NCI-H2107 treated with DMSO at 0.1 percent for 48 hours (cell line): Measurements from ENCODE around the gene CTNND1.
A peak's percentile ranks its signal among the peaks of the same experiment; 100 is the strongest.
"Not testable (repeated sequence)": the region's sequence is repeated elsewhere in the genome, so short reads cannot be mapped to it uniquely, and the experiment has no call there.

ENCODE experiments used
- DNase-seq: peaks from one replicate; lab custom pipeline; 2025; ENCODE audit not compliant: unreplicated experiment; lab: John Stamatoyannopoulos, UW

The CTNND1 gene

DNA sequence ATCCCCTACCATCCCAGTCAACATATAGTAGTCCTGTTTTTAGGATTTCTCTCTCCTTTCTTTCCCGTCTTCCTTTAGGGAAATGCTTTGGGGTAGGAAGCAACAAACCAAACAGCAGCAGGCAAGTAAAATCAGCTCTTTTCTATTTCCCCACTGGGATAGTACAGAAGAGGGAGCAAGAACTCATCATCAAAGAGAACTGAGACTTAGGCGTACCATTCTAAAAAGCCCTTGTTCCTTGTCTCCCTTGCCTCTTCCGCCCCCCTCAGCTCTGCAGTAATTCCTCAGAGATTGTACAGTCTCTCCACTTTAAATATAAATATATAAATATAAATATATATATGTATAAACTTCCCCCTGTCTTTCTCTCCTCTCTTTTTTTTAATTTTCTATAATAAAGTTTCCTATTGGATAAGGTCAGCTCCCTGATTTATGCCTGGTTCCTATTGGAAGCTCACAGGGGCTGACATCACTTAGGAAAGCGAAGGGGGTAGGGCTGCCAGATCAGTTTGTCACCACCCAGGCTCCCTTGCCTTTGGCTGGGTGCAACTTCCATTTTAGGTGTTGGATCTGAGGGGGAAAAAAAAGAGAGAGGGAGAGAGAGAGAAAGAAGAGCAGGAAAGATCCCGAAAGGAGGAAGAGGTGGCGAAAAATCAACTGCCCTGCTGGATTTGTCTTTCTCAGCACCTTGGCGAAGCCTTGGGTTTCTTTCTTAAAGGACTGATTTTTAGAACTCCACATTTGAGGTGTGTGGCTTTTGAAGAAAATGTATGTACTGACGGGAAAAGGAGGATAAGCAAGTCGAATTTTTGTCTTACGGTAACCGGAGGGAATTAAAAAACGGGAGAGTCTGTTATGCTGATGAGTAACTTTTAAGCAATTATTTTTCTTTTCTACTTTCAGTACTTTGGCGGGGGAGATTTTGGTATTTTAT is at the start of gene CTNND1:
Gene CTNND1, plus strand, starts transcription at position 502 of the 934 bp plus-strand sequence. CDS start 29,677 bp downstream, outside the sequence.
- peak; percentile 95 for DNase-seq

DNA sequence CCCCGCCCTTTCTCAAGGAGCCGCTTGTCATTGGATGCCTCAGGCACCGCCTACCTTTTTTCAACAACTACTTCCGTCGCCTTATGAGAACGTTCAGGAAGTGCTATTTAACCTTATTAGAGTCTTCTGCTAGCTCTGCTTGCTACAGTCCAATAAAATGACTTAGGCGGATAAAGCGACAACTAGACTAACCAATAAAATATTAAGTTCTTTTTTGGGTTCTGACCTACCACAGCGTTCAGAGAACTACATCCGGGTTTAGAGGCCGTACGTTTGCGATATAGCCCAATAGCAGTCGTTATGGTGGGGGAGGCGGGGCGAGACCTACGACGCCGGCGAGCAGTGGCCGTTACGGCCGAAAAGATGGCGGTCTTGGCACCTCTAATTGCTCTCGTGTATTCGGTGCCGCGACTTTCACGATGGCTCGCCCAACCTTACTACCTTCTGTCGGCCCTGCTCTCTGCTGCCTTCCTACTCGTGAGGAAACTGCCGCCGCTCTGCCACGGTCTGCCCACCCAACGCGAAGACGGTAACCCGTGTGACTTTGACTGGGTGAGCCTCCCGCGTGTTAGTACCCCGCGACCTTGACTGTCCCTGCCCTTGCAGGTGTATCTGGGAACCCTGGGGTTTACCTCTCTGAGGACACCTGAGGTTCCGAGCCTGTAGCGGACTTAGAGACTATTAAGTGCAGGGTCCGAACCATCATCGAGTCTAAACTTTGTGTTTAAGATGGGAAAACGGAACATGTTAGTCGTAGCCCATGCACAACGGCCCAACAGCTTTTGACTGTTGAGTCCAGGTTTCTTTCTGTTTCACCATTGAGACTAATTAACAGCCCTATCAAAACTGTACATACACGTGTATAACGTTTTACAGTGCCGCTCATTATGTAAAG is 49.1 kb upstream of the CTNND1 start, which contains the start of gene TMX2:
Gene TMX2, plus strand, starts transcription at position 338 of the 895 bp plus-strand sequence. Its CDS starts 26 bp downstream, at position 364.
- peak; percentile 99 for DNase-seq

DNA sequence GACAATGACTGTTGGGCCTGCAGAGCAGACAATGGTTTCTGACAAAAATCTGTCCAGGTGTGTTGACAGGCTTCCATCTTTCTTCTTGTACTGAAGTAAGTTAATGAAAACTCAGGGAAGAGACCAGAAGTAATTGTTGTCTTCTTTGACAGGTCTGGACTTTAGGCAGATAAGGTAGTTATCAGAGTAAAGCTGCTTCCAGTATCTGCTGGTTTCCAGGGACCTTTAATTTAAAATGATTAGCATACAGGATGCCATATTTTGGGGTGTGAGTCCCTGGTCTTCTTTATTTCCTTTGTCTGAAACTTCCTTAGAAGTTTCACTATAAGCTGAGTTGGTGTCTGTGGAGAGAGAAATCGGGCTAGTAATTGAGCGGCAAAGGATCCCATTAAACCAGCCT is 47.8 kb upstream of the CTNND1 start:
- DNase-seq = no peak

- DNase-seq = not testable (repeated sequence)
Measured at GRCh38 chr11:57716726-57717125, 44.9 kb upstream of the CTNND1 start.

GRCh38 chr11:57727185-57727584 is 34.4 kb upstream of the CTNND1 start:
- no peak for DNase-seq

- DNase-seq = no peak
Measured at GRCh38 chr11:57728829-57729228, 32.8 kb upstream of the CTNND1 start.

DNA sequence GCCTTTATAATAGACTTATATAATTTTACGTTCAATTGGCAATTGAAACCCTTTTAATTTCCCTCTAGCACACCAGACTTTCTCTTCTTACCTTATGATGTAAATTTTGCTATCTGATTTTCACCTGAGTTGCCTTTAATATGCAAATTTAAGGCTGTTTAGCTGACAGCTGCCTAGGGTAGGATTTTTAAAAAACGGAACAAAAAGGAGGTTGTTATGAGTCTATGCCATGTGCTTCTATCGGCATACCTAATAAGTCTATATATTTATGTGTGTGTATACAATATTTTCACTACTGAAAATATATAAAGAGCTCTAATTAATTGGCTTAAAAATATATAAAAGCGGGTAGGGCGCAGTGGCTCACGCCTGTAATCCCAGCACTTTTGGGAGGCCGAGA is 32.1 kb upstream of the CTNND1 start:
- DNase-seq = no peak

DNA sequence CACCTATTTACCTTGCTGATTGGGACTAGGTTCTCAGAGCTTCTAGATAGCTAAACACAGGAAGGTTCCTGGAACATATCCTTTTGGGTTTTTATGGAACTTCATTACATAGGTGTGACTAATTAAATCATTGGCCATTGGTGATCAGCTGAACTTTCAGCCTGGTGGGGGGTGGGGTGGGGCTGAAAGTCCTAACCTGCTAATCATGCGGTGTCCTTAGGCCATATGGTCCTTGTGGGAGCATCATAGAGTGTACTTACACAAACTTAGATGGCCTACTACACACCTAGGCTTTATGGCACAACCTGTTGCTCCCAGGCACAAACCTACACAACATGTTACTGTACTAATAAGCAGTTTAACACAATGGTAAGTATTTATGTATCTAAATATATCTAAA is 28.9 kb upstream of the CTNND1 start:
- no peak for DNase-seq

DNA sequence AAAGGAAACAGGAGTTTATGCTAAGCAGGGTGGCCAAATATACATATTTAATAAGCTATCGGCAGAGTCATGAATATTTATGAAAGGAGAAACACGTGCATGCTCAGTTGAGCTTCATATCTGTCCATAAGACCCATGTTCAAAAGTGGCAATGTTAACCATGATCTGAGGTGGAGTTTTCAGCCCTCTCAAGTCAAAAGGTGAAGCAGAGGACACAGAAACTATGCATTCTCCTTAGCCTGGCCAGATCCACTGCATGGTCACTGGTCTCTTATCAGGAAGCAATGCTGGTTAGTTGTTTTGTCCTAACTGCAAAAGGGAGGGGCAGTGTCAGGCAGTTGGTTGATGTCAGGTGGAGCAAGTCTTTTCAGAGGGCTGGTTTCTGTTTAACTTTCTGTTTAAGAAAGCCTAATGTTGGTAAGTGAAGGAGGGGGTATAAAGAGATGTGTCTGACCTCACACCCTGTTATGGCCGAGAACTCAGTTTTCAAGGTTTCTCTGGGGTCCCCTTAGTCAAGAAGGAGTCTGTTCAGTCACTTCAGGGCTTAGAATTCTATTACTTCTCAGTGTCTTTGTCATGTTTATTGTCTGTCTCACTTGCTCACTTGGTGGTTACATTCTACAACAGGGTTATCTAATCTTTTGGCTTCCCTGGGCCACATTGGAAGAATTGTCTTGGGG is 25.8 kb upstream of the CTNND1 start:
- DNase-seq = no peak

DNA sequence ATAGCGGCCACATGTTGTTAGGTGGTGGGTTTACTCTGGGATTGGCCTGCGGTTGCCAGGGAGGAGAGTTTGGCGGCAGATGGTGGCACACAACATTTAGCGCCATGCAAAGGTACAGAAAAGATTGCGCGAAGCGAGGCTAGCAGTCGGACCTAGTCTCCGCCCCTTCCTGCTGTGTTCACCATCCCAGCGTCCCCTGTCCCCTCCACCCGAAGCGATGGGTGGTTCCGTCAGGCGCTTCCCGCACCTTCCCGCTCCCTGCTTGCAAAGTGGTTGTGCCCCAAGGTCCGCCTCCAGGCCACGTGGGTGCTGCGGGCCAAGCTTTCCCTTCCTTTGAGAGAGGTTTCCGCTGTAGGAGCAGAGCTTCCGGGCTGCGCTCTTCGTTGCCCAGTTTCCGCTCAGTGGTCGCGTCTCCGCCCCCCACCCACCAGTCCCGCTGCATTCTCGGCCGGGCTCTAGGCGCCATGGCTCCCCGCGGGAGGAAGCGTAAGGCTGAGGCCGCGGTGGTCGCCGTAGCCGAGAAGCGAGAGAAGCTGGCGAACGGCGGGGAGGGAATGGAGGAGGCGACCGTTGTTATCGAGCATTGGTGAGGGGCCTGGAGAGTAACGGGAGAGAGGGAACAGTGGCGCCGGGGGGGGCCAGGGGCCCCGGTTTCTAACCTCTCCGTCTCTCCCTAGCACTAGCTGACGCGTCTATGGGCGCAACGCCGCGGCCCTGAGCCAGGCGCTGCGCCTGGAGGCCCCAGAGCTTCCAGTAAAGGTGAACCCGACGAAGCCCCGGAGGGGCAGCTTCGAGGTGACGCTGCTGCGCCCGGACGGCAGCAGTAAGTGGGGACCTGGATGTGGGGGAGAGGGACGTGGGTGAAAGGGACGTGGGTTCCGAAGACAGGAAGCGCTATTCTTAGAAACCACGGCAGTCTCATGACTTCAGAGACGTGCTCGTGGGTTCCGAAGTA is 20.2 kb upstream of the CTNND1 start, which contains the start of gene SELENOH:
Gene SELENOH, plus strand, starts transcription at position 360 of the 955 bp plus-strand sequence. Its CDS starts 105 bp downstream, at position 465.
- DNase-seq = peak; percentile 93

- no peak for DNase-seq
Measured at GRCh38 chr11:57742087-57742452, 19.5 kb upstream of the CTNND1 start.

DNA sequence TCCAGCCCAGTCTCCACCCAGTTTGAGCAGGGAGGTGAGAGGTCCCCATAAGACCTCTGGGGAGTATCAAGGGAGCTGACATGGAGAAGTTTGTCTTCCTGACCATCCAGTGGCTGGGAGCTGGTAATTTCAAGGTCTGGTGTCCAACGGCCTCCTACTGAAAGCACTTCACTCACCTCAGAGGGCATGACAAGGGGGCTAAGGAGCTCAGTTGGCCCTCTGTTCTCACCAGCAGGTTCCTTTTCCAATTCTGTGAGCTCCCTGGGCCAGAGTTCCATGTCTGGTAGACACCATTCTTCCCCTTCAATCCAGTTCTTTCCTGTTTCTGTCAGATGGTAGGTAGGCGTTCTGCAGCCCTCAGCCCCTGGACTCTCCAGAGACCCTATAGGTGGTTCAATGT is 17.2 kb upstream of the CTNND1 start:
- DNase-seq = no peak

DNA sequence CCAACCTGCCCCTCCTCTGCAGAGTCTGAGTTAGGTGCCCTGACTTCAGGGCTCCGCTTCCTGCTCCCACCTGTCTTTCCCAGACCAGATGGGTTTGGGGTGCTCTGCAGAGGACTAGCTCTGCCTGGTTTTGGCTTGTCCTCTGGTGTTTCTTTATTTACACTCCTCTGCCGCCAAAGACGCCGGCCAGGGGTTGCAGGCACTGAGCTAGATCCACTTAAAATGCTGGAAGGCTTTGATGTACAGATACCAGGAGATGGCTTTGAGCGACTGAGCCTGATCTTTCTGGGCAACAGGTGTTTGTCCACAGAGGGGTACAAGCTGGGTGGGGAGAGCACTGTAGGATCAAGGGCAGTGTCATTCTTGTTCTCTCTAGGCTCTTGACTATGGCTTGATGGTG is 16.4 kb upstream of the CTNND1 start:
- no peak for DNase-seq

DNA sequence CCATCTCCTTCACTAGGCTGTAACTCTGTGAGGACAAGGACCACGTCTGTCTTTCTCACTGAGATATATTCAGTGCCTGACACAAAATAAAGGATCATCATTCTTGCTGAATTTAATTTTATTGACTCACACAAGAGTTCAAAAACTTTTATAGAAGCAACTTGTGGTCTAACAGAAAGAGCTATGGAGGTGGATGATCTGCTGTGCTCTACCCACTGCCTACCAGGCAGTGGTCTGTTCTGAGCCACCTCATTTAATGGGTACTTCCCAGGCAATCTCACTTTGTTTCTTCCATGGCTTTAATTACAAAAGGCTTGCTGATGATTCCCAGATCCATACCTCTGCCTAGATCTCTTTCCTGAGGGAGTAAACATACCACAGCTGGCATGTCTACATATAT is 14.7 kb upstream of the CTNND1 start:
- DNase-seq = no peak

- DNase-seq = no peak
Measured at GRCh38 chr11:57751176-57751575, 10.4 kb upstream of the CTNND1 start.

- no peak for DNase-seq
Measured at GRCh38 chr11:57751676-57752253, 9.8 kb upstream of the CTNND1 start, which contains the start of gene BTBD18. Gene BTBD18, minus strand, starts transcription at chr11:57751819. Its CDS starts 631 bp downstream, at chr11:57751188.

DNA sequence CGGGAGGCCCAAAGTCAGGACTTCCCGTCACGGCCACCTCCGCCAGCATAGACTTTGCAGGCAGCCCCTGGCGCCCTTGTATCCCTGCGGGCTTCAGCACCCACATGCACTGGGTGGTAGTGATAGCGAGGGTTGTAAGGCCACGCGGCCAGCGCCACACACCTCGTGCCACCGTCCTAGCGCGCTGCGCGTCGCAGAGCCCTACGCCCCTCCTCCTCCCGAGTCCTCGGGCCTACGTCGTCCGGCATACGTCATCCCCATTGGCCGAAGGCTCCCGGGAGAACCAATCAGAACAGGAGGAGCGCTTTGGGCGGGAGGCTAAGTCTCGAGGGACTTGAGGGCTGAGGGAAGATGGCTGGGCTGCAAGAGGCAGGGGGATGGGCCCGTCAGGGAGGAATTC is 8.6 kb upstream of the CTNND1 start:
- no peak for DNase-seq

- DNase-seq = no peak
Measured at GRCh38 chr11:57758174-57758573, 3.4 kb upstream of the CTNND1 start.

- peak; percentile 30 for DNase-seq
Measured at GRCh38 chr11:57762235-57762861, 746 bp downstream of the CTNND1 start.
